Mesodermal cell (in vitro differentiated cells): ENCODE data around the gene FHAD1.

Experiments used
- H3K27ac ChIP-seq: 2 replicates; pipeline ENCODE4 v1.7.0; 2013; ENCODE audit warnings: mild to moderate bottlenecking, low read depth, low read length, moderate library complexity; ENCODE audit not compliant: severe bottlenecking
- H3K36me3 ChIP-seq: 2 replicates; pipeline ENCODE4 v1.7.1; 2013; ENCODE audit warnings: mild to moderate bottlenecking, low read length, moderate library complexity; ENCODE audit not compliant: control insufficient read depth, insufficient read depth
- H3K4me1 ChIP-seq: one replicate; pipeline ENCODE4 v1.7.1; 2013; ENCODE audit warnings: mild to moderate bottlenecking, low read length; ENCODE audit not compliant: insufficient read depth, control insufficient read depth, poor library complexity, severe bottlenecking
- H3K4me3 ChIP-seq: 2 replicates; pipeline ENCODE4 v1.7.0; 2013; ENCODE audit warnings: low read length, control low read depth, mild to moderate bottlenecking; ENCODE audit not compliant: insufficient read depth, poor library complexity, severe bottlenecking; ENCODE audit errors: extremely low read depth
- H3K9me3 ChIP-seq: 2 replicates; pipeline ENCODE4 v1.7.1; 2013; ENCODE audit warnings: mild to moderate bottlenecking, low read length, moderate library complexity; ENCODE audit not compliant: control insufficient read depth
- WGBS, 2 experiments: methylation state at CpG; one replicate each; pipeline ENCODE4 v1.1.5; 2013; ENCODE audit warnings: missing lambda C conversion rate in 2 of 2; ENCODE audit not compliant: insufficient coverage in 2 of 2; 5-methylcytosine and 5-hydroxymethylcytosine counted together

The FHAD1 gene

GRCh38 chr1:15341634-15342407 lies 94.8 kb downstream of the FHAD1 start:
- Histone ChIP-seq H3K4me3 (no peak overlapping the region), H3K36me3 (no peaks in the 10 kb centered on the region), H3K27ac (peak overlapping the region; percentile 6), H3K4me1 (peaks cover 10% of the 10 kb centered on the region), H3K9me3 (peaks cover 16% of the 10 kb centered on the region)
- WGBS, 2 experiments = 88 to 93% methylated on average over 11 to 12 of the region's 12 CpGs

- H3K9me3 ChIP-seq = peaks cover 16% of the 10 kb centered on the region
- WGBS, 2 experiments = 97 to 98% methylated on average over 3 of the region's 4 CpGs
- no peak overlapping the region for H3K4me3 ChIP-seq
- H3K27ac ChIP-seq = peak overlapping the region; percentile 6
- H3K4me1 ChIP-seq = peaks cover 3% of the 10 kb centered on the region
- H3K36me3 ChIP-seq = no peaks in the 10 kb centered on the region
These were observed 95.5 kb downstream of the FHAD1 start for GRCh38 chr1:15342408-15342967.

- Histone ChIP-seq H3K36me3 (no peaks in the 10 kb centered on the region), H3K27ac (no peak overlapping the region), H3K4me1 (peaks cover 3% of the 10 kb centered on the region), H3K4me3 (no peak overlapping the region), H3K9me3 (peaks cover 16% of the 10 kb centered on the region)
- 90 to 92% methylated on average over 2 to 5 of the region's 9 CpGs for WGBS, 2 experiments
These were observed 96.1 kb downstream of the FHAD1 start for GRCh38 chr1:15343099-15343498.

GRCh38 chr1:15343729-15344128 lies 96.7 kb downstream of the FHAD1 start:
- Histone ChIP-seq H3K27ac (no peak overlapping the region), H3K9me3 (peaks cover 10% of the 10 kb centered on the region), H3K4me3 (no peak overlapping the region), H3K36me3 (no peaks in the 10 kb centered on the region), H3K4me1 (peaks cover 3% of the 10 kb centered on the region)
- 87% methylated on average over 8 to 10 of the region's 11 CpGs for WGBS, 2 experiments

GRCh38 chr1:15344380-15344779 lies 97.4 kb downstream of the FHAD1 start:
- H3K36me3 ChIP-seq = no peaks in the 10 kb centered on the region
- 100% methylated on average over 2 to 3 of the region's 3 CpGs for WGBS, 2 experiments
- no peak overlapping the region for H3K4me3 ChIP-seq
- H3K27ac ChIP-seq = no peak overlapping the region
- H3K4me1 ChIP-seq = peaks cover 3% of the 10 kb centered on the region
- H3K9me3 ChIP-seq = peaks cover 7% of the 10 kb centered on the region

- Histone ChIP-seq H3K27ac (no peak overlapping the region), H3K4me1 (peaks cover 3% of the 10 kb centered on the region), H3K4me3 (no peak overlapping the region), H3K9me3 (peaks cover 5% of the 10 kb centered on the region), H3K36me3 (no peaks in the 10 kb centered on the region)
- WGBS, 2 experiments = 91 to 95% methylated on average over 20 to 23 of the region's 23 CpGs
These were observed 98.0 kb downstream of the FHAD1 start for GRCh38 chr1:15344800-15345704.

- Histone ChIP-seq H3K4me3 (no peak overlapping the region), H3K36me3 (no peaks in the 10 kb centered on the region), H3K27ac (no peak overlapping the region), H3K9me3 (no peaks in the 10 kb centered on the region), H3K4me1 (peaks cover 3% of the 10 kb centered on the region)
- WGBS, 2 experiments = 91% methylated on average over 10 to 15 of the region's 17 CpGs
These were observed 98.8 kb downstream of the FHAD1 start for GRCh38 chr1:15345705-15346345.

- Histone ChIP-seq H3K27ac (no peak overlapping the region), H3K9me3 (no peaks in the 10 kb centered on the region), H3K4me1 (peaks cover 3% of the 10 kb centered on the region), H3K4me3 (no peak overlapping the region), H3K36me3 (no peaks in the 10 kb centered on the region)
- WGBS, 2 experiments = 88 to 96% methylated on average over 10 to 14 of the region's 14 CpGs
These were observed 99.5 kb downstream of the FHAD1 start for GRCh38 chr1:15346346-15347030.

- WGBS, 2 experiments = 93 to 99% methylated on average over 7 of the region's 7 CpGs
- Histone ChIP-seq H3K36me3 (no peaks in the 10 kb centered on the region), H3K27ac (no peak overlapping the region), H3K9me3 (no peaks in the 10 kb centered on the region), H3K4me1 (peaks cover 3% of the 10 kb centered on the region), H3K4me3 (no peak overlapping the region)
These were observed 100.2 kb downstream of the FHAD1 start for GRCh38 chr1:15347182-15347581.

- H3K9me3 ChIP-seq = no peaks in the 10 kb centered on the region
- no peaks in the 10 kb centered on the region for H3K36me3 ChIP-seq
- no peak overlapping the region for H3K4me3 ChIP-seq
- no peak overlapping the region for H3K27ac ChIP-seq
- 93 to 98% methylated on average over 7 to 8 of the region's 9 CpGs for WGBS, 2 experiments
- H3K4me1 ChIP-seq = peaks cover 11% of the 10 kb centered on the region
These were observed 101.6 kb downstream of the FHAD1 start for GRCh38 chr1:15348648-15349047.
